Body of pancreas (tissue), 4 donors: Measurements from ENCODE around the gene GIPC2. TPM values are rescaled to one million over a fixed set of nuclear protein-coding genes. Genes with fewer than 3 reads are reported as not detected.
"Not testable (repeated sequence)": the region's sequence is repeated elsewhere in the genome, so short reads cannot be mapped to it uniquely, and the experiment has no call there.

ENCODE experiments used
- ATAC-seq: fragments of 150-250 bp; one replicate; pipeline ENCODE4 v1.9.1; 2016
- DNase-seq, 4 donors: peaks; one replicate each; pipeline ENCODE4 v3.0.0-alpha.2; 2019
- H3K27ac ChIP-seq, 4 donors: fragments of 200-600 bp; sonication (generic); 1 replicate in 3 of 4; 2 replicates in 1 of 4; pipeline versions ENCODE4 v1.5.1 to v1.6.1; 2016 to 2019; ENCODE audit warnings: mild to moderate bottlenecking in 1 of 4, mixed read lengths in 1 of 4, moderate library complexity in 1 of 4
- H3K27me3 ChIP-seq, 2 donors: fragments of 200-600 bp; sonication (generic); one replicate each; pipeline ENCODE4 v1.6.0; 2016; ENCODE audit warnings: mild to moderate bottlenecking in 1 of 2
- H3K36me3 ChIP-seq, 2 donors: fragments of 200-600 bp; sonication (generic); replicated peaks in 1 of 2; 2 replicates each; pipeline ENCODE4 v1.5.1; 2016; ENCODE audit warnings: low read depth in 2 of 2; ENCODE audit not compliant: insufficient read depth in 1 of 2
- H3K4me1 ChIP-seq: fragments of 200-600 bp; sonication (generic); one replicate; pipeline ENCODE4 v1.6.0; 2016
- H3K4me3 ChIP-seq, 2 donors: fragments of 200-600 bp; sonication (generic); 1 replicate in 1 of 2; 2 replicates in 1 of 2; pipeline ENCODE4 v1.5.1; 2016 to 2019
- H3K9me3 ChIP-seq, 3 donors: fragments of 200-600 bp; sonication (generic); 1 replicate in 2 of 3; 2 replicates in 1 of 3; pipeline ENCODE4 v1.5.1; 2016
- POLR2A ChIP-seq, 3 donors: fragments of 450-650 bp; IDR thresholded peaks; one replicate each; pipeline ENCODE4 v1.6.1; 2016; ENCODE audit warnings: antibody characterized with exemption in 3 of 3, mild to moderate bottlenecking in 2 of 3
- whole genome bisulfite sequencing, 2 donors: methylation state at CpG; one replicate each; pipeline ENCODE4 v1.1.5; 2017; 5-methylcytosine and 5-hydroxymethylcytosine counted together
- intact Hi-C: fragments of 100-400 bp; cut with DNase I; formaldehyde crosslinking; loops from one replicate; pipeline ENCODE4 v1.15.1; 2023
- total RNA-seq, 2 donors: library from RNA; depleted of rRNA; stranded (reverse); fragments of >200 nt; gene quantifications; one replicate each; pipeline ENCODE4 v1.1.0, GENCODE V29; 2016
- TF ChIP-seq, protein P1 (sequence below), 7 experiments: fragments of 450-650 bp in 4 of 7; fragments of 200-600 bp in 3 of 7; sonication (generic) in 3 of 7; IDR thresholded peaks; one replicate each; pipeline ENCODE4 v1.5.1; 2016 to 2019; ENCODE audit warnings: antibody characterized with exemption in 7 of 7

GIPC2 gene
- total RNA-seq, 2 donors from 2014 or later: 19.2 to 20.1 TPM

DNA sequence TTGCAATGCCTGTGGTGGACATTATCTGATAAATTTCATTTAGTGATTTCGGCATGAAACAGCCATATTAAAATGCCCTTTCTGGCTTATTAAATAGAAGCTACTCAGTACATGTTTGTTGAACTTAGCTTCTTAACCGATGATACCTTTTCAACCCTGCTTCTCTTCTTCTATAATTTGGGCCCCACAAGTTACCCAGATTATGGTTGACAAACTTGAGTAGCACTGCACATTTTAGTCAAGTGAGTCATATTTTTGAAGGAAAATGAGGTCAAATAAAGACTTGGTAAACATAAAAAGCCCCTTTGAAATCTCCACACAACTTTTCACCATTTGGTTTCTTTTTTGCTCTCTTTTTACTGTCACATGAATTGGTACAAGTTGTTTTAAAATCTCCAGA, 33.8 kb downstream of the GIPC2 start:
- WGBS, 2 donors: 90 to 95% methylated on average over 2 of the region's 2 CpGs

DNA sequence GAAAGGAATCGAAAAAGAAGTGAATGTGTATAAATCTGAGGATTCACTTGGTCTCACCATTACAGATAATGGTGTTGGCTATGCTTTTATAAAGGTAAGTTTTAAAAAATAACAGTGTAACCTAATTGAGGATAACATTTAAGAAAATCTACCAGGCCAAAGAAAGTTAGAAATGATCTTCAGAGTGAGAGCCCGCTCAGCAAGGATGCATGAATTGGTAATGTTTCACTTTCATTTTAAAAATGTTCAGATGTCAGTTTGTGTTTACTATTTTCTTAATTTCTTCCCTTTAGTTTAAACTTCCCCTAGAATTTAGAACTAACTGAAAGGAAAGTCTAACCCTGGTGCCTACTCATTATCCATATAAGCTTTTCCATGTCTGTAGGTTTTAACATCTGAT, 35.0 kb downstream of the GIPC2 start:
- intact Hi-C loops: no loop called here
- TF ChIP-seq POLR2A (IDR thresholded peaks at IDR 0.05): no peak
- TF ChIP-seq, protein P1, sequence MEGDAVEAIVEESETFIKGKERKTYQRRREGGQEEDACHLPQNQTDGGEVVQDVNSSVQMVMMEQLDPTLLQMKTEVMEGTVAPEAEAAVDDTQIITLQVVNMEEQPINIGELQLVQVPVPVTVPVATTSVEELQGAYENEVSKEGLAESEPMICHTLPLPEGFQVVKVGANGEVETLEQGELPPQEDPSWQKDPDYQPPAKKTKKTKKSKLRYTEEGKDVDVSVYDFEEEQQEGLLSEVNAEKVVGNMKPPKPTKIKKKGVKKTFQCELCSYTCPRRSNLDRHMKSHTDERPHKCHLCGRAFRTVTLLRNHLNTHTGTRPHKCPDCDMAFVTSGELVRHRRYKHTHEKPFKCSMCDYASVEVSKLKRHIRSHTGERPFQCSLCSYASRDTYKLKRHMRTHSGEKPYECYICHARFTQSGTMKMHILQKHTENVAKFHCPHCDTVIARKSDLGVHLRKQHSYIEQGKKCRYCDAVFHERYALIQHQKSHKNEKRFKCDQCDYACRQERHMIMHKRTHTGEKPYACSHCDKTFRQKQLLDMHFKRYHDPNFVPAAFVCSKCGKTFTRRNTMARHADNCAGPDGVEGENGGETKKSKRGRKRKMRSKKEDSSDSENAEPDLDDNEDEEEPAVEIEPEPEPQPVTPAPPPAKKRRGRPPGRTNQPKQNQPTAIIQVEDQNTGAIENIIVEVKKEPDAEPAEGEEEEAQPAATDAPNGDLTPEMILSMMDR (IDR thresholded peaks at IDR 0.05): no peak
- Histone ChIP-seq H3K27ac (no peak overlapping the region), H3K27me3 (no peaks in the 10 kb centered on the region), H3K36me3 (no peaks in the 10 kb centered on the region), H3K4me1 (peaks cover 21% of the 10 kb centered on the region), H3K4me3 (no peak overlapping the region), H3K9me3 (no peaks in the 10 kb centered on the region)
- 87 to 91% methylated on average over 2 of the region's 2 CpGs for WGBS, 2 donors
- ATAC-seq: no peak
- no peak for DNase-seq

More for the DNA sequence above, 33.8 kb downstream of the GIPC2 start:
- Histone ChIP-seq H3K9me3 (no peaks in the 10 kb centered on the region), H3K4me1 (peaks cover 21% of the 10 kb centered on the region), H3K27me3 (no peaks in the 10 kb centered on the region), H3K36me3 (no peaks in the 10 kb centered on the region), H3K4me3 (no peak overlapping the region), H3K27ac (no peak overlapping the region)
- DNase-seq: no peak
- TF ChIP-seq, protein P1 (IDR thresholded peaks at IDR 0.05): no peak
- TF ChIP-seq POLR2A (IDR thresholded peaks at IDR 0.05): no peak
- intact Hi-C loops: no loop called here
- ATAC-seq: no peak

DNA sequence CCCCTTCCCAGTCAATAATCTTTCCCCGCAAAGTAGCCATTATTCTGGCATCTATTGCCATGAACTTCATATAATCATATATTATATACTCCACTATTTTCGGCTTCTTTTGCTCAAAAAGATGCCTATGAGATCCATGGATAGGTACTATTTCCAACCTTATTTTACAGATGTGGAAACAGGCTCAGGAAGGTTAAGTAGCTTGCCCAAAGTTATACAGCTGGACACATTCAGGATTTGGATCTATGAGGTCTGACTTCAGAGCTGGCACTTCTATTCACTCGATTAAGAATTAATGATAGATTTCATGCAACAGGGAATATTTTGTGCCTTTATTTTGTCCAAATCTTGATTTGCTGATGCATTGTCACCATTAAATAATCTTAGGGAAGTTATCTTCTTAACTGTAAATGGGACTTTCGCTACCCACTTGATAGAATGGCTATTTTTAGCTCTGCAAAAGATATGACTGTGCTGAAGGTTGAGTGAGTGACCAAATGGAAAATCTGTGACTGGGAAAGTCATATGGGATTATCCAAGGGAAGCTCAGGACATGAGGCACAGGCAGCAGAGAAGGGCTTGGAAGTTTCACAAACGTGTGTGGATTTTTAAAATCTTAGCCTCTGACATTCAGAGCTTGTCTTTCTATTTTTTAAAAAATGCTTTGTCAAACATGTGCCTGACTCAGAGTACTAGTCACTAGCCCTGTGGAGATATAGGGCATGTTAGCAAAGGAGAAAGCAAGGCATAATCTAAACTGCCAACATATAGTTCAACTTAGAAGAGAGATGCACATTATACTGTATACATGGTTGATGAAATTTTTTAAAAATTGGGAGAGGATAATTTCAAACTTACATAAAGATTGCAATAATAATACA, 36.5 kb downstream of the GIPC2 start:
- H3K4me3 ChIP-seq: no peak overlapping the region
- ATAC-seq (no peak), DNase-seq (peak in 1 of 4 donors; percentile 14)
- no peaks in the 10 kb centered on the region for H3K9me3 ChIP-seq
- H3K27me3 ChIP-seq: no peaks in the 10 kb centered on the region
- peaks cover 21% of the 10 kb centered on the region for H3K4me1 ChIP-seq
- TF ChIP-seq, protein P1 (IDR thresholded peaks at IDR 0.05): no peak
- no peak for TF ChIP-seq POLR2A (IDR thresholded peaks at IDR 0.05)
- intact Hi-C loops: no loop called here
- WGBS, 2 donors: 55 to 58% methylated on average over 5 of the region's 5 CpGs
- no peaks in the 10 kb centered on the region for H3K36me3 ChIP-seq
- H3K27ac ChIP-seq: peak overlapping the region in 1 of 4 donors; percentile 19

- intact Hi-C loops, H3K4me3 ChIP-seq, DNase-seq, H3K27ac ChIP-seq, H3K27me3 ChIP-seq, H3K36me3 ChIP-seq, ATAC-seq, H3K9me3 ChIP-seq: not testable (repeated sequence)
- peaks cover 11% of the 10 kb centered on the region for H3K4me1 ChIP-seq
Measured at GRCh38 chr1:78084639-78085038, 38.9 kb downstream of the GIPC2 start.

DNA sequence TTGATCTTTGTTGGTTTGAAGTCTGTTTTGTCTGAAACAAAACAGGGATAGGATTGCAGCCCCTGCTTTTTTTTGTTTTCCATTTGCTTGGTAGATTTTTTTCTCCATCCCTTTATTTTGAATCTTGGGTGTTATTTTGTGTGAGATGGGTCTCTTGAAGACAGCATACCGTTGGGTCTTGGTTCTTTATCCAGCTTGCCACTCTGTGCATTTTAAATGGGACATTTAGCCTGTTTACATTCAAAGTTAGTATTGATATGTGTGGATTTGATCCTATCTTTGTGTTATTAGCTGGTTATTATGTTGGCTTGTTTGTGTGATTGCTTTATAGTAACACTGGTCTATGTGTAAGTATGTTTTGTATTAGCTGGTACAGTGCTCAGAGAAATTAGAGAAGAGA, 40.9 kb downstream of the GIPC2 start:
- WGBS, 2 donors: 84 to 100% methylated on average over 1 of the region's 1 CpG
- TF ChIP-seq POLR2A (IDR thresholded peaks at IDR 0.05): no peak
- intact Hi-C loops: no loop called here
- Histone ChIP-seq H3K9me3 (no peaks in the 10 kb centered on the region), H3K4me3 (no peak overlapping the region), H3K27me3 (no peaks in the 10 kb centered on the region), H3K4me1 (peaks cover 7% of the 10 kb centered on the region), H3K27ac (no peak overlapping the region), H3K36me3 (no peaks in the 10 kb centered on the region)
- ATAC-seq: no peak
- no peak for DNase-seq

DNA sequence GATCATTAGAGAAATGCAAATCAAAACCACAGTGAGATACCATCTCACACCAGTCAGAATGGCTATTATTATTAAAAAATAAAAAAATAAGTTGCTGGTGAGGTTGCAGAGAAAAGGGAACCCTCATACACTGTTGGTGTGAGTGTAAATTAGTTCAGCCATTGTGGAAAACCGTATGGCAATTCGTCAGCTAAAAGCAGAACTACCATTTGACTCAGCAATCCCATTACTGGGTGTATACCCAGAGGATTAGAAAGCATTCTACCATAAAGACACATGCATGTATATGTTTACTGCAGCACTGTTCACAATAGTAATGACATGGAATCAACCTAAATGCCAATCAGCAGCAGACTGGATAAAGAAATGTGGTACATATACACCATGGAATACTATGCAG, 42.2 kb downstream of the GIPC2 start:
- TF ChIP-seq, protein P1 (IDR thresholded peaks at IDR 0.05): no peak
- no peak for TF ChIP-seq POLR2A (IDR thresholded peaks at IDR 0.05)
- Histone ChIP-seq H3K36me3 (no peaks in the 10 kb centered on the region), H3K9me3 (no peaks in the 10 kb centered on the region), H3K27me3 (no peaks in the 10 kb centered on the region), H3K4me3 (no peak overlapping the region), H3K4me1 (no peaks in the 10 kb centered on the region), H3K27ac (no peak overlapping the region)
- no peak for ATAC-seq
- intact Hi-C loops: no loop called here
- no peak for DNase-seq
- 94 to 100% methylated on average over 2 of the region's 2 CpGs for WGBS, 2 donors
